ENCODE data around the gene COL23A1. TPM values are rescaled to one million over a fixed set of nuclear protein-coding genes. Genes with fewer than 3 reads are reported as not detected.

The COL23A1 gene
- total RNA-seq, 2 experiments from 2014 or later, result 0.11 TPM; not detected in 1

GRCh38 chr5:178290376-178290775 is 299.8 kb downstream of the COL23A1 start:
- no peak for ATAC-seq
- Mint-ChIP-seq H3K4me1 (ENCODE audit: low read depth) (no peaks in the 10 kb centered on the region), H3K36me3 (ENCODE audit: low read depth) (no peaks in the 10 kb centered on the region), H3K27me3 (no peaks in the 10 kb centered on the region), H3K27ac (no peak overlapping the region), H3K4me3 (no peak overlapping the region), H3K9me3 (no peaks in the 10 kb centered on the region)
- TF ChIP-seq, protein P1, sequence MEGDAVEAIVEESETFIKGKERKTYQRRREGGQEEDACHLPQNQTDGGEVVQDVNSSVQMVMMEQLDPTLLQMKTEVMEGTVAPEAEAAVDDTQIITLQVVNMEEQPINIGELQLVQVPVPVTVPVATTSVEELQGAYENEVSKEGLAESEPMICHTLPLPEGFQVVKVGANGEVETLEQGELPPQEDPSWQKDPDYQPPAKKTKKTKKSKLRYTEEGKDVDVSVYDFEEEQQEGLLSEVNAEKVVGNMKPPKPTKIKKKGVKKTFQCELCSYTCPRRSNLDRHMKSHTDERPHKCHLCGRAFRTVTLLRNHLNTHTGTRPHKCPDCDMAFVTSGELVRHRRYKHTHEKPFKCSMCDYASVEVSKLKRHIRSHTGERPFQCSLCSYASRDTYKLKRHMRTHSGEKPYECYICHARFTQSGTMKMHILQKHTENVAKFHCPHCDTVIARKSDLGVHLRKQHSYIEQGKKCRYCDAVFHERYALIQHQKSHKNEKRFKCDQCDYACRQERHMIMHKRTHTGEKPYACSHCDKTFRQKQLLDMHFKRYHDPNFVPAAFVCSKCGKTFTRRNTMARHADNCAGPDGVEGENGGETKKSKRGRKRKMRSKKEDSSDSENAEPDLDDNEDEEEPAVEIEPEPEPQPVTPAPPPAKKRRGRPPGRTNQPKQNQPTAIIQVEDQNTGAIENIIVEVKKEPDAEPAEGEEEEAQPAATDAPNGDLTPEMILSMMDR (IDR thresholded peaks at IDR 0.05), result no peak
- DNase-seq, result no peak
- ChIA-PET CTCF (no interaction called here), POLR2A (no interaction called here)
- intact Hi-C loops (cut with micrococcal nuclease), result no loop called here

DNA sequence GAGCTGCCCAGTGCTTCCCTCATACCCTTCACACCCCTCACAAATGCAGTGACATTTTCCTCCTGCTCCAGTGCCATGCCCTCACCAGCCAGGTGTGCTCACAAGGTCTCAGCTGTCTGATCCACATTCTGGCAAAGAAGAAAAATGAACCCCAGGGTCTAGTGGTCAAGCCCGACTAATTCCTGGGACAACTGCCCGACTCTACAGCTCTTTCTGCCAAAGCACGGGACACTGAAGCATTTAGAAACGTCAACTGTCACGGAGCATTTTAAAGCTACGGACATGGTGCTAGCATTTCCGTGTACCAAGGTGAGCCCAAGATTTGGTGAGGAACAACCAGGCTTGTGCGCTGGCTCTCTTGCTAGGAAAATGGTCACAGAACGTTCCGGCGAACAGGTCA is 300.8 kb downstream of the COL23A1 start:
- intact Hi-C loops (cut with micrococcal nuclease), result no loop called here
- TF ChIP-seq, protein P1 (IDR thresholded peaks at IDR 0.05), result no peak

DNA sequence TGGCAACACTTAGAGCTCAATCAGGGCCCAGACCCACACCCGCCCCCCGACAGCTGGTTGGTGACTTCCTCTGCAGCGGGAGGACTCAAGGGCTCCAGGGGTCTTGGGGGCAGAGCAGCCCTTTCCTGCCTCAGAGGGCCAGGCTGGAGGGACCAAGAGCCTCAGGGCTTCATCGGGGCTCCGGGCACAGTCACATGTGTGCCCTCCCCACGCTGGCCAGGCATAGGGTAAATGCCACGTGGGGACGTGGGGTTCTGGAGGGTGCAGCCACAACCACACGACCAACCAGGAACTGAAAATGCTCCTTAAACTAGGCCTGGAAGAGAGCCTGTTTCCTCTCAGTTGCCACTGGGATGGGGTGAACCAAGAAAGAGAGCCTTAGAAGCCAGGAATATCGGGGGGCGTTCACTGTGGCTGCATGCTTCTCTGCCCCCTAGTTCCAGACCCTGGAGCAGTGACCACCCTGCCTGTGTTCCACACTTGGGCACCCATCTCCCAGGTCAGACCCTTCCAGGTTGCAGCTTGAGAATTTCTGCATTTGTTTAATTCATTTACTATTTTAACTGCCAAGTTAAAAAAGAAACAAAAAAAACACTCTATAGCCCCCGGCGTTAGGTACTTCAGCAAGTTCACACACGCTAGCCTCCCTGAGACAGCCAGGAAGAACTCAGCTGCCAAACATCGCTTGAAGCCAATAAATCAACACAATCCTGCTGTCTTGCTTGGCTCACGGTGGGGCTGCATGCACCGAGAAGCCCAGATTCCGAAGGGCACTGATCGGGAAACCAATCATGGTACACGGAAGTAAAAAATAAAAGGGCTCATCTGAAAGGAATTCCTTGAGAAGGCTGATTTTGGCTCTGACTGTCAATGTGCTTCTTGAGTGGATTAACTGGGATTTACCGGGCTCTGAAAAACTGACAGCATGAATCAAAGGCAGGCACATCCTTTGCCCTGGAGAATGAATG is 301.5 kb downstream of the COL23A1 start:
- no peaks in the 10 kb centered on the region for H3K4me1 Mint-ChIP-seq (ENCODE audit: low read depth)
- H3K36me3 Mint-ChIP-seq (ENCODE audit: low read depth), result no peaks in the 10 kb centered on the region
- TF ChIP-seq, protein P1 (IDR thresholded peaks at IDR 0.05), result no peak
- ChIA-PET CTCF (interaction anchor here (1.2 kb wide), 1 partner anchor 8 kb away, joined by 4 read pairs; no protein-coding TSS in a partner anchor), POLR2A (no interaction called here)
- DNase-seq (no peak), ATAC-seq (no peak)
- no peak overlapping the region for H3K4me3 Mint-ChIP-seq
- intact Hi-C loops (cut with micrococcal nuclease), result no loop called here
- peaks cover 4% of the 10 kb centered on the region for H3K9me3 Mint-ChIP-seq
- no peak overlapping the region for H3K27ac Mint-ChIP-seq
- no peaks in the 10 kb centered on the region for H3K27me3 Mint-ChIP-seq

More for the DNA sequence above, 300.8 kb downstream of the COL23A1 start:
- Mint-ChIP-seq H3K36me3 (ENCODE audit: low read depth) (no peaks in the 10 kb centered on the region), H3K27me3 (no peaks in the 10 kb centered on the region), H3K4me3 (no peak overlapping the region), H3K4me1 (ENCODE audit: low read depth) (no peaks in the 10 kb centered on the region), H3K9me3 (no peaks in the 10 kb centered on the region), H3K27ac (no peak overlapping the region)
- DNase-seq, result no peak
- no peak for ATAC-seq
- CTCF ChIA-PET, result interaction anchor here (0.5 kb wide), 1 partner anchor 9 kb away, joined by 3 read pairs; no protein-coding TSS in a partner anchor
- POLR2A ChIA-PET, result no interaction called here

GRCh38 chr5:178287791-178288105 is 302.4 kb downstream of the COL23A1 start:
- Mint-ChIP-seq H3K4me3 (no peak overlapping the region), H3K9me3 (peaks cover 11% of the 10 kb centered on the region), H3K27ac (no peak overlapping the region), H3K27me3 (no peaks in the 10 kb centered on the region), H3K4me1 (ENCODE audit: low read depth) (no peaks in the 10 kb centered on the region), H3K36me3 (ENCODE audit: low read depth) (no peaks in the 10 kb centered on the region)
- DNase-seq (no peak), ATAC-seq (no peak)
- TF ChIP-seq, protein P1 (IDR thresholded peaks at IDR 0.05), result no peak
- intact Hi-C loops (cut with micrococcal nuclease), result no loop called here
- ChIA-PET POLR2A (no interaction called here), CTCF (interaction anchor here (1.2 kb wide), 1 partner anchor 7 kb away, joined by 4 read pairs; no protein-coding TSS in a partner anchor)

GRCh38 chr5:178287091-178287790 is 303.0 kb downstream of the COL23A1 start:
- no peak for ATAC-seq
- no peak for DNase-seq
- POLR2A ChIA-PET, result no interaction called here
- H3K36me3 Mint-ChIP-seq (ENCODE audit: low read depth), result no peaks in the 10 kb centered on the region
- H3K27ac Mint-ChIP-seq, result no peak overlapping the region
- intact Hi-C loops (cut with micrococcal nuclease), result no loop called here
- TF ChIP-seq, protein P1 (IDR thresholded peaks at IDR 0.05), result no peak
- no peaks in the 10 kb centered on the region for H3K27me3 Mint-ChIP-seq
- CTCF ChIA-PET, result no interaction called here
- H3K9me3 Mint-ChIP-seq, result peaks cover 11% of the 10 kb centered on the region
- no peaks in the 10 kb centered on the region for H3K4me1 Mint-ChIP-seq (ENCODE audit: low read depth)
- no peak overlapping the region for H3K4me3 Mint-ChIP-seq
